PFSK-1 (cell line): ENCODE results near the gene PPCDC.

Experiments
- FOXP2 ChIP-seq: optimal IDR thresholded peaks from 2 replicates; pipeline ENCODE3; 2011; ENCODE audit warnings: borderline replicate concordance, control low read depth, inconsistent platforms; ENCODE audit not compliant: insufficient read depth; ENCODE audit errors: extremely low read length, extremely low read depth
- POLR2AphosphoS5 ChIP-seq: IDR thresholded peaks from 2 replicates; pipeline ENCODE4 v1.6.1; 2012; ENCODE audit warnings: low read depth, mild to moderate bottlenecking, control low read depth, low read length, moderate library complexity
- REST ChIP-seq, 2 experiments: IDR thresholded peaks; 2 replicates each; pipeline versions ENCODE4 v1.6.1 to v1.8.0; 2011 to 2012; ENCODE audit warnings: low read depth in 2 of 2, low read length in 2 of 2, control low read depth in 1 of 2, inconsistent platforms in 1 of 2, mild to moderate bottlenecking in 1 of 2, moderate library complexity in 1 of 2; ENCODE audit not compliant: insufficient read depth in 1 of 2
- SIN3A ChIP-seq: IDR thresholded peaks from 2 replicates; pipeline ENCODE4 v1.6.1; 2012; ENCODE audit warnings: mild to moderate bottlenecking, low read length, moderate library complexity, borderline replicate concordance; ENCODE audit not compliant: insufficient read depth
- TAF1 ChIP-seq: IDR thresholded peaks from 2 replicates; pipeline ENCODE4 v1.6.1; 2012; ENCODE audit warnings: low read length, control low read depth, borderline replicate concordance; ENCODE audit not compliant: insufficient read depth

Gene PPCDC

GRCh38 chr15:75002398-75002797 lies 21.0 kb upstream of the PPCDC start:
- TF ChIP-seq FOXP2 (no peak), TAF1 (no peak), SIN3A (no peak), REST (IDR thresholded peaks at IDR 0.05; ENCODE audit: insufficient read depth in 1 of 2, low read depth in 2 of 2, low read length in 2 of 2) (no peak), POLR2AphosphoS5 (no peak)

DNA sequence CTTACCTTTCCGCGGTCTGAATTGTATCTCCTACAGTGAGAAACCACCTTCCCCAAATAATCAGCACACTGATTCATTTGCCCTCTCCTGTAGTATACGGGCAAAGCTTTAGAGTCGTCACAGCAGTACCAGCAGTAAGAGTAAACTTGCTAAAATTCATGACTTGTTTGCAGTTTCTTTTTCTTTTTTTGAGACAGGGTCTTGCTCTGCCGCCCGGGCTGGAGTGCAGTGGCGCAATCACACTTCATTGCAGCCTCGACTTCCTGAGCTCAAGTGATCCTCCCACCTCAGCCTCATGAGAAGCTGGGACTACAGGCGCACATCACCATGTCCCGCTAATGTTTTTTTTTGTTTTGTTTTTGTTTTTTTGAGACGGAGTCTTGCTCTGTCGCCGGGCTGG lies 16.2 kb upstream of the PPCDC start:
- no peak for TF ChIP-seq POLR2AphosphoS5
- TF ChIP-seq REST (IDR thresholded peaks at IDR 0.05; ENCODE audit: insufficient read depth in 1 of 2, low read depth in 2 of 2, low read length in 2 of 2) = no peak
- no peak for TF ChIP-seq SIN3A
- no peak for TF ChIP-seq TAF1
- no peak for TF ChIP-seq FOXP2

- TF ChIP-seq FOXP2 = no peak
- no peak for TF ChIP-seq REST (IDR thresholded peaks at IDR 0.05; ENCODE audit: insufficient read depth in 1 of 2, low read depth in 2 of 2, low read length in 2 of 2)
- TF ChIP-seq POLR2AphosphoS5 = no peak
- TF ChIP-seq TAF1 = no peak
Observed at GRCh38 chr15:75008221-75008625, 15.2 kb upstream of the PPCDC start.

DNA sequence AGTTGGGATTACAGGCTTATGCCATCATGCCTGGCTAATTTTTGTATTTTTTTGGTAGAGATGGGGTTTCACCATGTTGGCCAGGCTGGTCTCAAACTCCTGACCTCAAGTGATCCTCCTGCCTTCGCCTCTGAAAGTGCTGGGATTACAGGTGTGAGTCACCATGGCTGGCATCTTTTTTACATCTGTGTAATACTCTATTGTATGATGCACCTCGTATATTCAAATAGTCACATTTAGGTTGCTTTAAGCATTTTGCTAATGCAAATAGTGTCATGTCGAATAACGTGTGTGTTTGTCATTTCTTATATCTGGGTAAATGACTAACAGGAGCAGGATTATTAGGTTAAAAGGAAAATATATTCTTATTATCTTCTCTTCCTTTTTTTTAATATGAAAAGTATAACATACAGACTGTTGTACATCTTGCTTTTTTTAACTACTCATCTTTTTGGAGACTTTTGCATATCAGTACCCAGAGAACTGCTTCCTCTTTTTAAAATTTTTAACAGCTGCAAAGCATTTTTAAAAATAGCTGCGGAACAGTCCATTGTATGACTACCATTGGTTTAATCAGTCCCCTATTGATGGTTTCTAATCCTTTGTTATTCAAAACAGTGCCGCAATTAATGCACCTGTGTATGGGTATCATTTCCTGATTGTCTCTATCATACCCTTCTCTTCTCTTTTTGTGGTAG lies 14.6 kb upstream of the PPCDC start:
- TF ChIP-seq POLR2AphosphoS5 (no peak), TAF1 (no peak), REST (IDR thresholded peaks at IDR 0.05; ENCODE audit: insufficient read depth in 1 of 2, low read depth in 2 of 2, low read length in 2 of 2) (no peak), SIN3A (no peak), FOXP2 (no peak)

GRCh38 chr15:75016431-75016830 lies 7.0 kb upstream of the PPCDC start:
- TF ChIP-seq FOXP2 (no peak), TAF1 (no peak), SIN3A (no peak)
